Spinal cord (tissue), 10 donors: ENCODE results near the gene MYT1. TPM values are rescaled to one million over a fixed set of nuclear protein-coding genes. Genes with fewer than 3 reads are reported as not detected.
A peak's percentile ranks its signal among the peaks of the same experiment; 100 is the strongest.

Experiments used
- DNase-seq, 6 donors: peaks; one replicate each; pipeline versions ENCODE4 v3.0.0 to v3.0.0-alpha.2; 2013 to 2015; ENCODE audit warnings: low spot score in 6 of 6, low read depth in 4 of 6
- H3K27ac ChIP-seq: one replicate; pipeline ENCODE4 v1.5.1; 2013; ENCODE audit warnings: low read depth, low read length, control low read depth
- H3K27me3 ChIP-seq: one replicate; pipeline ENCODE4 v1.6.1; 2013; ENCODE audit warnings: low read length; ENCODE audit not compliant: control insufficient read depth, insufficient read depth
- H3K36me3 ChIP-seq: one replicate; pipeline ENCODE4 v1.6.1; 2013; ENCODE audit warnings: low read length; ENCODE audit not compliant: control insufficient read depth, insufficient read depth
- H3K4me1 ChIP-seq: one replicate; pipeline ENCODE4 v1.6.1; 2013; ENCODE audit warnings: low read length; ENCODE audit not compliant: control insufficient read depth, insufficient read depth
- H3K4me3 ChIP-seq: one replicate; pipeline ENCODE4 v1.5.1; 2013; ENCODE audit warnings: low read depth, low read length, control low read depth
- H3K9me3 ChIP-seq: one replicate; pipeline ENCODE4 v1.6.1; 2013; ENCODE audit warnings: low read length; ENCODE audit not compliant: control insufficient read depth, insufficient read depth
- WGBS: methylation state at CpG from one replicate; pipeline ENCODE4 v1.1.5; 2013; ENCODE audit warnings: missing lambda C conversion rate; ENCODE audit not compliant: insufficient coverage; 5-methylcytosine and 5-hydroxymethylcytosine counted together
- polyA plus RNA-seq, 2 donors: library from polyadenylated mRNA; unstranded; fragments of 120-200 nt; gene quantifications; one replicate each; pipeline ENCODE4 v1.2.1, GENCODE V29; 2013; ENCODE audit not compliant: insufficient read length in 2 of 2
- total RNA-seq, 2 donors: library from RNA; depleted of rRNA in 1 of 2; stranded (reverse); fragments of 120-200 nt in 1 of 2; fragments of >200 nt in 1 of 2; gene quantifications; one replicate each; pipeline versions ENCODE4 v1.2.3 to v1.2.4, GENCODE V29; 2013 to 2014
- donor health status: healthy.

Gene MYT1
- total and polyA plus RNA-seq, 4 donors, result 6.1 to 21.4 (median 13.5) TPM

DNA sequence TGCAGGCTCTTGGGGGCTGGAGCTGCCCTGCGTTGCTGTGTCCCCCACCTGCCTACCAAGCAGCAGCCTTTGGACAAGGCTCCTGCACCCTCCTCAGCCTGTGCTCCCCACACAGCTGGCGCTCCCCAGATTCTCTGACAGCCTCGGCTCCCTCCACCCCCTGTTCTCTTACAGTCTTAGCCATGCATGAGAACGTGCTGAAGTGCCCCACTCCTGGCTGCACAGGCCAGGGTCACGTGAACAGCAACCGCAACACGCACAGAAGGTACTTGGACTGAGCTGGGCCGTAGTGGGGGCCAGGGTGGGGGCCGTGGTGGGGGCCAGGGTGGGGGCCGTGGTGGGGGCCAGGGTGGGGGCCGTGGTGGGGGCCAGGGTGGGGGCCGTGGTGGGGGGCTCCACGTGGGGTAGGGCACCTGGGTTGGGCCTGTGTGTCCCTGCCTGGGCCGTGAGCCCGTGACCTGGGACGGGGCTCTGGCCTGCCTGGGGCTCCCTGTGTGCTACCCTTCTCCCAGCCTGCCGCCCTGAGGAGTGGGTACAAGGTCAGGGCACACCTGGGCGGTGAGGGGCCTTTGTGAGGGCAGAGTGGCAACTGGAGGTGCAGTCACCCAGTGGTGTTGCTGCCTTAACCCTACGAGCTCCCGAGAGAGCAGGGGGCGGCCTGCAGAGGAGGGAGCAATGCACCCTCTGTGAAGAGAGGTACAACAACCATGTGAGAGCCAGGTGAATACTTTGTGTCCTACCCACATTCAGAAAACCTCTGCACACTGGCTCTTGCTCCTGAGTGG is 47.8 kb downstream of the MYT1 start:
- peaks cover 84% of the 10 kb centered on the region for H3K36me3 ChIP-seq

DNA sequence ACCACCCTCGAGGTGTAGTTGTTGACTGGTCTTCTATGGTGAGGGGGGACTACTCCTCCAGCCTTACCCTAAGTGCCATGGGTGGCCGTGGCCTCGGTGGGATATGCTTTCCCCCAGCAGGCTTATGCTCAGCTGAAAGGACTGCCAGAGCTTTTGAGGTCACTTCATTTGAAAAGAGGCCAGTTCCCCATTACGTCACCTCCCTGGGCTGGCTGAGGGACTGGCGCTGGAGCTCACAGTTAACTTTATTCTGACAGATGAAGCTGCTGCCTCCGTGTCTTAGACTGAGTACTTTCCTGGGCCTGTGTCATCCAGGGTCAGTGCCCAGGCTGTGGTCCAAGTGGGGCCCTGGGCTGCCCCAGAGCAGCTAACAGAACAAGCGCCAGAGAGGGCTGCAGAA is 48.5 kb downstream of the MYT1 start:
- H3K27me3 ChIP-seq, result no peaks in the 10 kb centered on the region
- peaks cover 85% of the 10 kb centered on the region for H3K36me3 ChIP-seq
- H3K9me3 ChIP-seq, result no peaks in the 10 kb centered on the region
- H3K4me1 ChIP-seq, result peaks cover 64% of the 10 kb centered on the region
- 33% methylated on average over 6 of the region's 7 CpGs for WGBS
- DNase-seq, result peak in 1 of 6 donors; percentile 64
- no peak overlapping the region for H3K4me3 ChIP-seq
- peak overlapping the region; percentile 35 for H3K27ac ChIP-seq

More for the DNA sequence above, 47.8 kb downstream of the MYT1 start:
- H3K9me3 ChIP-seq, result no peaks in the 10 kb centered on the region
- WGBS, result 75% methylated on average over 11 of the region's 21 CpGs
- peak overlapping the region; percentile 22 for H3K27ac ChIP-seq
- no peaks in the 10 kb centered on the region for H3K27me3 ChIP-seq
- H3K4me1 ChIP-seq, result peaks cover 62% of the 10 kb centered on the region
- DNase-seq, result no peak
- H3K4me3 ChIP-seq, result no peak overlapping the region

DNA sequence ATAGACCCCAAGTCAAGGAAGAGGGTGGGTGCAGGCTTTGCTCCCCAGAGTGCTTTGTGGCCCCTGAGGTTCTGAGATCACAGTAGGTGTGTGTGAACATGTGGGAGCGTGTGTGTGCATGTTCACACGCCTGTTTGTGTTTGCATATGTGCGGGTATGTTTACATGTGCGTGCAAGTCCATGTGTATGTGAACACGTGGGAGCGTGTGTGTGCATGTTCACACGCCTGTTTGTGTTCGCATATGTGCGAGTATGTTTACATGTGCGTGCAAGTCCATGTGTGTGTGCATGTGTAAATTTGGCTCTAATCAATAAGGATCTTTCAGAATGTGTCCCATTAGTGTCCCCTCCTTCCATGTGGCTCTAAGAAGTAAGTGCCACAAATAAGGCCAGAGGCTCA is 49.9 kb downstream of the MYT1 start:
- DNase-seq, result no peak
- Histone ChIP-seq H3K36me3 (peaks cover 78% of the 10 kb centered on the region), H3K27ac (no peak overlapping the region), H3K4me1 (peaks cover 56% of the 10 kb centered on the region), H3K4me3 (no peak overlapping the region), H3K27me3 (no peaks in the 10 kb centered on the region), H3K9me3 (no peaks in the 10 kb centered on the region)
- WGBS, result 86% methylated on average over 7 of the region's 10 CpGs

DNA sequence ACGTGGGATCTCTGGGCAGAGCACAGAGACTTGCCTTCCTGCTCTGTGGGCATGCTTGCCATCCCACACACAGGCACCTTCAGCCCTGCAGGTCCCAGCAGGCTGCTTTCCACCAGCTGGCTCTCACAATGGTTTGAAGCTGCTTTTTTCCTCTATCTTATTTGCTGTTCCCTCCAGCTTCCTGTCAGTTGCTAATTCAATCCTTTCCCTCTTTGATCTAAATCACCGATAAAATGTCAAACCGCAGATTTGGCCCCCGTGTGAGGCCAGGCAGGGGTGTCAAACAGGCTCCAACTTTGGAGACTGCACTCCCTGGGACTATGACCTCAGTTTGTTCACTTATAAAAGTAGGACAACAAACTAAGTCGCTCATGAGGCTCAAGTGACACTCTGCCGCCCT is 50.7 kb downstream of the MYT1 start:
- Histone ChIP-seq H3K4me1 (peaks cover 55% of the 10 kb centered on the region), H3K9me3 (no peaks in the 10 kb centered on the region), H3K27me3 (no peaks in the 10 kb centered on the region), H3K36me3 (peaks cover 77% of the 10 kb centered on the region), H3K4me3 (no peak overlapping the region), H3K27ac (no peak overlapping the region)
- WGBS, result 55% methylated on average over 4 of the region's 6 CpGs
- no peak for DNase-seq

DNA sequence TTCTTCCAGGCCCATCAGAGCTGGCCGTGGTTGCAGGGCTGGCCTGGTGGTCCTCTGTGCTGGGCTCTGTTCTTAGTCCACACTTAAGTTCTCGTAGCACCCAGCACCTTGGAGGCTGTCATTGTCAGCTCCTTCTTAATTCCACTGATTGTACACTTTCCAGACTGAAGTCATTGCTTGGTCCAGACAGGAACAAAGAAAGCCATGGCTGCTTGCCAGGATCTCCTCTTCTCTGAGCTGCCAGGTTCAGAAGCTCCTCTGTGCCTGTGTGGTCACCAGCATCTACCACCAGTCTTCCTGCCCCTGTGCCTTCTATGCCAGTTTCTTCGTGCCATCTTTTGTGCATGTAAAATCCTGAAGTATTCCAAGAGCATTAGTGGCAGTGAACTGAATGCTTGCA is 51.8 kb downstream of the MYT1 start:
- Histone ChIP-seq H3K36me3 (peaks cover 79% of the 10 kb centered on the region), H3K9me3 (no peaks in the 10 kb centered on the region), H3K4me1 (peaks cover 66% of the 10 kb centered on the region), H3K4me3 (no peak overlapping the region), H3K27me3 (no peaks in the 10 kb centered on the region), H3K27ac (no peak overlapping the region)
- peak in 2 of 6 donors; percentile 43 to 47 for DNase-seq
- 57% methylated on average over 3 of the region's 3 CpGs for WGBS

DNA sequence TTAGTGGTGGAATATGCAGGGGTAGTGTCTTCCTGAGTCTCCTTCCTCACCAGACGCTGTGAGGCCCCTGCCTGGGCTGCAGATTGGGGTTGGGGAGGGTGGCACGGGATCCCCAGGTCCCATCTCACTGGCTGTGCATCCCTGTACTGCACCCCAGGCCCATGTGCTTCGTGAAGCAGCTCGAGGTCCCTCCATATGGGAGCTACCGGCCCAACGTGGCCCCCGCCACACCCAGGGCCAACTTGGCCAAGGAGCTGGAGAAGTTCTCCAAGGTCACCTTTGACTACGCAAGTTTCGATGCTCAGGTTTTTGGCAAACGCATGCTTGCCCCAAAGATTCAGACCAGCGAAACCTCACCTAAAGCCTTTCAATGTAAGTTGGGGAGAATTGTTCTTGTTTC is 52.7 kb downstream of the MYT1 start:
- Histone ChIP-seq H3K4me3 (no peak overlapping the region), H3K27me3 (no peaks in the 10 kb centered on the region), H3K4me1 (peaks cover 70% of the 10 kb centered on the region), H3K27ac (no peak overlapping the region), H3K36me3 (peaks cover 79% of the 10 kb centered on the region), H3K9me3 (no peaks in the 10 kb centered on the region)
- DNase-seq, result no peak
- WGBS, result 95% methylated on average over 11 of the region's 11 CpGs

DNA sequence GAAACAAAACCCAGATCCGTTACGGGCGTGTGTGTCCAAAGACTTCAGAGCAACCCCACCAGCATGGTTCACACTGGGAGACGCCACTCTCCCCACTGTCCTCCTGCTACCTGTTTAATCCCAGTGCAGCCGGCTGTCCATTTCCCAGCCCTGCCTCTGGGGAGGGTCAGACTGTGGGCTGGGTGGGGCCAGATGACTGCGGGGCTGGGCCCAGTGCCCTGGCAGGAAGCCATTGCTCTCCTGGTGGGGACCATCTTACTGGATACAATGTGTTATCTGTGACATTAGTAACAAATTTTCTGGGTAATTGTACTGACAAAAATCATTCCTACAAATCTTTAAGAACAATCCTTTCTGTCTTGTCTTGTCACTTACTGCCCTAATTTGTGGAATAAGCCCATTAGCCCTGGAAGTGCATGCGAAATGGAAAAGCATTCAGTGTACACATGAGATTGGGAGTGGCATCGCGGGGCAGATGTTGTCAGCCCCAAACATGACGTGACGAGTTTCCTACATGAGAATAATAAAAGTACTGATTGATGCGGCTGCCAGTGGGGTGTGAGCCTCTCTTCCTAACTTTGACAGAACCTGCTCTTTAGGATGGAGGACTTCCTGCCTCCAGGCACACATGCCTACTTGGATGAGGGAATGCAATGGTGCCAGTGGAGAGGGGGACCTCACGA is 53.4 kb downstream of the MYT1 start:
- Histone ChIP-seq H3K4me1 (peaks cover 72% of the 10 kb centered on the region), H3K9me3 (no peaks in the 10 kb centered on the region), H3K4me3 (no peak overlapping the region), H3K27ac (no peak overlapping the region), H3K36me3 (peaks cover 79% of the 10 kb centered on the region), H3K27me3 (no peaks in the 10 kb centered on the region)
- DNase-seq, result no peak
- WGBS, result 75% methylated on average over 6 of the region's 13 CpGs

DNA sequence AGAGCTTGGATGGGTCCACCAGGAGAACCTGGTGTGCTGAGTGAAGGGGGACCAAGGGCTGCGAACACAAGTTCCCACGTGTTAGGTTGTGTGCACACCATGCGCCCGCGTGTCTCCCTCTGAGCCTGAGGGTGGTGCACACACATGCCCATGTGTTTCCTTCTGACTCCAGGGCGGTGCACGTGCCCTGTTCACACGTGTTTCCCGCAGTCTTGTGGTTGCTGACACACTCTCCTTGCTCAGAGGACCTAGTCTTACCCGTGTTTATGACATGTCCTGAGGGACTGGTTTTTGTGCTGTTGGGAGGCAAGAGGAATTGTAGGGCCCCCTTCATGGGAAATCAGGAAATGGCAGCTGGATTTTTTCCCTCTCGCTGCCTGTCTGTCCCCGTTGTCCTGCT is 55.0 kb downstream of the MYT1 start:
- H3K9me3 ChIP-seq, result no peaks in the 10 kb centered on the region
- peaks cover 79% of the 10 kb centered on the region for H3K36me3 ChIP-seq
- 84% methylated on average over 12 of the region's 12 CpGs for WGBS
- DNase-seq, result no peak
- no peaks in the 10 kb centered on the region for H3K27me3 ChIP-seq
- peaks cover 72% of the 10 kb centered on the region for H3K4me1 ChIP-seq
- no peak overlapping the region for H3K4me3 ChIP-seq
- no peak overlapping the region for H3K27ac ChIP-seq

DNA sequence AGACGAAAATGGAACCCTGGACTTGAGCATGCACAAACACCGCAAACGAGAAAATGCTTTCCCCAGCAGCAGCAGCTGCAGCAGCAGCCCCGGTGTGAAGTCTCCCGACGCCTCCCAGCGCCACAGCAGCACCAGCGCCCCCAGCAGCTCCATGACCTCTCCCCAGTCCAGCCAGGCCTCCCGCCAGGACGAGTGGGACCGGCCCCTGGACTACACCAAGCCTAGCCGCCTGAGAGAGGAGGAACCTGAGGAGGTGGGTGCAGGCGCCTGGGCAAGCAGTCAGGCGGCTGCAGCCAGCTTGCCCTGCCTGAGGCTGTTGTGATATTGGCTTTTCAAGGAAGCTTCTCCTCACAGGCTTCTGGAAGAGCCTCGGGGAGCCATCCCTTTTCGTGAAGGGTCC is 55.5 kb downstream of the MYT1 start:
- Histone ChIP-seq H3K27me3 (no peaks in the 10 kb centered on the region), H3K9me3 (no peaks in the 10 kb centered on the region), H3K36me3 (peaks cover 75% of the 10 kb centered on the region), H3K27ac (no peak overlapping the region), H3K4me3 (no peak overlapping the region), H3K4me1 (peaks cover 72% of the 10 kb centered on the region)
- 89% methylated on average over 14 of the region's 16 CpGs for WGBS
- DNase-seq, result no peak

DNA sequence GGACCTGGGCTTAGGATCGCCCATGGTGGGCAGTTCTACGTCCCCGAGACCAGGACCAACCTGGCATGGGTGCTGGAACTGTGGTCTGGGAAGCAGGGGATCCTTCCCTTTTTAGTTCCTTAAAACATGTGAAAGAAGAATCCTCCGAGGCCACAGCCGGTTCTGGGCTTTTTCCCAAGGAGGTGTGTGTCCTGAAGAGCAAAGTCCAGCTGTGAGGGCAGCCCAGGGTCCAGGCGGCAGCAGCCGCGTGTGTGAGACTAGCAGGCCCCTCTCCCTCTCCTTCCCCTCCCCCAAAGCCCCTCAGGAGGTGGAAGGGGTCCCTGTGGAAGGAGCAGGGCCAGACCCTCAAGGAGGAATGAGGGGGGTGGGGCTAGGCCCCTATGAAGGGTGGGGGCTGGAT is 56.2 kb downstream of the MYT1 start:
- H3K4me1 ChIP-seq, result peaks cover 73% of the 10 kb centered on the region
- H3K4me3 ChIP-seq, result no peak overlapping the region

More for the DNA sequence above, 56.2 kb downstream of the MYT1 start:
- peaks cover 80% of the 10 kb centered on the region for H3K36me3 ChIP-seq
- DNase-seq, result no peak
- no peak overlapping the region for H3K27ac ChIP-seq
- H3K9me3 ChIP-seq, result no peaks in the 10 kb centered on the region
- 63% methylated on average over 3 of the region's 8 CpGs for WGBS
- H3K27me3 ChIP-seq, result no peaks in the 10 kb centered on the region
